PFSK-1 (cell line): ENCODE data around the gene SLC7A6OS.

Experiments
- FOXP2 ChIP-seq: optimal IDR thresholded peaks from 2 replicates; pipeline ENCODE3; 2011; ENCODE audit warnings: borderline replicate concordance, control low read depth, inconsistent platforms; ENCODE audit not compliant: insufficient read depth; ENCODE audit errors: extremely low read length, extremely low read depth
- POLR2AphosphoS5 ChIP-seq: IDR thresholded peaks from 2 replicates; pipeline ENCODE4 v1.6.1; 2012; ENCODE audit warnings: low read depth, mild to moderate bottlenecking, control low read depth, low read length, moderate library complexity
- SIN3A ChIP-seq: IDR thresholded peaks from 2 replicates; pipeline ENCODE4 v1.6.1; 2012; ENCODE audit warnings: mild to moderate bottlenecking, low read length, moderate library complexity, borderline replicate concordance; ENCODE audit not compliant: insufficient read depth
- TAF1 ChIP-seq: IDR thresholded peaks from 2 replicates; pipeline ENCODE4 v1.6.1; 2012; ENCODE audit warnings: low read length, control low read depth, borderline replicate concordance; ENCODE audit not compliant: insufficient read depth
- TF ChIP-seq, protein P1 (sequence below), 2 experiments: IDR thresholded peaks; 2 replicates each; pipeline versions ENCODE4 v1.6.1 to v1.8.0; 2011 to 2012; ENCODE audit warnings: low read depth in 2 of 2, low read length in 2 of 2, control low read depth in 1 of 2, inconsistent platforms in 1 of 2, mild to moderate bottlenecking in 1 of 2, moderate library complexity in 1 of 2; ENCODE audit not compliant: insufficient read depth in 1 of 2

The SLC7A6OS gene

GRCh38 chr16:68356919-68357286 lies 46.2 kb upstream of the SLC7A6OS start:
- TF ChIP-seq TAF1: no peak
- no peak for TF ChIP-seq POLR2AphosphoS5
- TF ChIP-seq, protein P1, sequence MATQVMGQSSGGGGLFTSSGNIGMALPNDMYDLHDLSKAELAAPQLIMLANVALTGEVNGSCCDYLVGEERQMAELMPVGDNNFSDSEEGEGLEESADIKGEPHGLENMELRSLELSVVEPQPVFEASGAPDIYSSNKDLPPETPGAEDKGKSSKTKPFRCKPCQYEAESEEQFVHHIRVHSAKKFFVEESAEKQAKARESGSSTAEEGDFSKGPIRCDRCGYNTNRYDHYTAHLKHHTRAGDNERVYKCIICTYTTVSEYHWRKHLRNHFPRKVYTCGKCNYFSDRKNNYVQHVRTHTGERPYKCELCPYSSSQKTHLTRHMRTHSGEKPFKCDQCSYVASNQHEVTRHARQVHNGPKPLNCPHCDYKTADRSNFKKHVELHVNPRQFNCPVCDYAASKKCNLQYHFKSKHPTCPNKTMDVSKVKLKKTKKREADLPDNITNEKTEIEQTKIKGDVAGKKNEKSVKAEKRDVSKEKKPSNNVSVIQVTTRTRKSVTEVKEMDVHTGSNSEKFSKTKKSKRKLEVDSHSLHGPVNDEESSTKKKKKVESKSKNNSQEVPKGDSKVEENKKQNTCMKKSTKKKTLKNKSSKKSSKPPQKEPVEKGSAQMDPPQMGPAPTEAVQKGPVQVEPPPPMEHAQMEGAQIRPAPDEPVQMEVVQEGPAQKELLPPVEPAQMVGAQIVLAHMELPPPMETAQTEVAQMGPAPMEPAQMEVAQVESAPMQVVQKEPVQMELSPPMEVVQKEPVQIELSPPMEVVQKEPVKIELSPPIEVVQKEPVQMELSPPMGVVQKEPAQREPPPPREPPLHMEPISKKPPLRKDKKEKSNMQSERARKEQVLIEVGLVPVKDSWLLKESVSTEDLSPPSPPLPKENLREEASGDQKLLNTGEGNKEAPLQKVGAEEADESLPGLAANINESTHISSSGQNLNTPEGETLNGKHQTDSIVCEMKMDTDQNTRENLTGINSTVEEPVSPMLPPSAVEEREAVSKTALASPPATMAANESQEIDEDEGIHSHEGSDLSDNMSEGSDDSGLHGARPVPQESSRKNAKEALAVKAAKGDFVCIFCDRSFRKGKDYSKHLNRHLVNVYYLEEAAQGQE (IDR thresholded peaks at IDR 0.05; ENCODE audit: insufficient read depth in 1 of 2, low read depth in 2 of 2, low read length in 2 of 2): no peak
- no peak for TF ChIP-seq SIN3A
- TF ChIP-seq FOXP2: no peak

DNA sequence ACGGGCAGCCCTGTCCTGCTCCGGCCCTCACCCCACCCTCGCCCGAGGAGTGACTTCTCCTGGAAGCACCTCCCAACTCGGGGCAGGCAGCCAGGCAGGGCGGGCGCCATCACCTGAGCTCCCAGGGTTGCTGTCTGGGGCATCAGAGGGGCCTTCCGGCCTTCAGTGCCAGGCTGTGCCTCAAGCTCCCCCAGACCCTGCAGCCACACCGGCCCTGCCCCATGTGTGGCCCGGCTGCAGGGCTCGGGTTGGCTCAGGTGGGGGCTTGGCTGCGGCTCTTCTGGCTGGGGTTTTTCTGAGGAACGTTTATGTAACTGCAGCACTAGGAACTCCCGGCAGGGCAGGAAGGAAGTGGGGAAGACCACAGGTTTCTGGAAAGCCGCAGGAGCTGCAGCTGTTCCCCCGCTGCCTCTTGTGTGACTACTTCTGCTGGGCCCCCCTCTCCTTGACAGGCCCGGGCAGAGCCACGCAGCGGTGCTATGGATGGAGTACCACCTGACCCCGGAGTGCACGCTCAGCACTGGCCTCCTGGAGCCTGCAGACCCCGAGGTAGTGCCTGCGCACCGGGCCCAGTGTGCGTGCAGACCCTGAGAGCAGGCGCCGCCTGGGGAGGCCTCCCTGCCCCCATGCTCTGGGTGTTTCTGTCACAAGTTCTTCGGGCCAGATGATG lies 45.6 kb upstream of the SLC7A6OS start:
- TF ChIP-seq TAF1 (no peak), SIN3A (no peak), FOXP2 (no peak), POLR2AphosphoS5 (no peak)
- TF ChIP-seq, protein P1 (IDR thresholded peaks at IDR 0.05; ENCODE audit: insufficient read depth in 1 of 2, low read depth in 2 of 2, low read length in 2 of 2): no peak

GRCh38 chr16:68355447-68356248 lies 44.9 kb upstream of the SLC7A6OS start:
- no peak for TF ChIP-seq TAF1
- TF ChIP-seq FOXP2: no peak
- TF ChIP-seq SIN3A: no peak
- TF ChIP-seq, protein P1 (IDR thresholded peaks at IDR 0.05; ENCODE audit: insufficient read depth in 1 of 2, low read depth in 2 of 2, low read length in 2 of 2): no peak
- no peak for TF ChIP-seq POLR2AphosphoS5

- TF ChIP-seq, protein P1 (IDR thresholded peaks at IDR 0.05; ENCODE audit: insufficient read depth in 1 of 2, low read depth in 2 of 2, low read length in 2 of 2): no peak
- TF ChIP-seq POLR2AphosphoS5: no peak
- no peak for TF ChIP-seq SIN3A
- no peak for TF ChIP-seq FOXP2
- TF ChIP-seq TAF1: no peak
Measured at GRCh38 chr16:68354816-68355215, 44.1 kb upstream of the SLC7A6OS start.
